Measurements from ENCODE around the gene NR6A1.

Gene NR6A1

GRCh38 chr9:124754289-124754688, 16.8 kb downstream of the NR6A1 start:
- in situ Hi-C loops (cut with HindIII; ENCODE audit: low sequenced_read_pairs): no loop called here
- H3K4me3 ChIP-seq (ENCODE audit: low read depth, low read length): no peak overlapping the region
- peak; percentile 55 for DNase-seq (ENCODE audit: low read depth, low spot score)
- TF ChIP-seq CTCF (IDR thresholded peaks at IDR 0.05; ENCODE audit: low read depth, low read length): peak; percentile 70

GRCh38 chr9:124752967-124753366, 18.1 kb downstream of the NR6A1 start:
- in situ Hi-C loops (cut with HindIII; ENCODE audit: low sequenced_read_pairs): no loop called here
- no peak overlapping the region for H3K4me3 ChIP-seq (ENCODE audit: low read depth, low read length)
- peak; percentile 78 for DNase-seq (ENCODE audit: low read depth, low spot score)
- TF ChIP-seq CTCF (IDR thresholded peaks at IDR 0.05; ENCODE audit: low read depth, low read length): no peak

GRCh38 chr9:124749781-124750180, 21.3 kb downstream of the NR6A1 start:
- in situ Hi-C loops (cut with HindIII; ENCODE audit: low sequenced_read_pairs): no loop called here

GRCh38 chr9:124749284-124749683, 21.8 kb downstream of the NR6A1 start:
- no peak for DNase-seq (ENCODE audit: low read depth, low spot score)
- TF ChIP-seq CTCF (IDR thresholded peaks at IDR 0.05; ENCODE audit: low read depth, low read length): no peak
- H3K4me3 ChIP-seq (ENCODE audit: low read depth, low read length): no peak overlapping the region
- in situ Hi-C loops (cut with HindIII; ENCODE audit: low sequenced_read_pairs): no loop called here

More at GRCh38 chr9:124749781-124750180, 21.3 kb downstream of the NR6A1 start:
- no peak for TF ChIP-seq CTCF (IDR thresholded peaks at IDR 0.05; ENCODE audit: low read depth, low read length)
- peak; percentile 38 for DNase-seq (ENCODE audit: low read depth, low spot score)
- no peak overlapping the region for H3K4me3 ChIP-seq (ENCODE audit: low read depth, low read length)

GRCh38 chr9:124747065-124747464, 24.0 kb downstream of the NR6A1 start:
- no peak overlapping the region for H3K4me3 ChIP-seq (ENCODE audit: low read depth, low read length)
- TF ChIP-seq CTCF (IDR thresholded peaks at IDR 0.05; ENCODE audit: low read depth, low read length): no peak
- in situ Hi-C loops (cut with HindIII; ENCODE audit: low sequenced_read_pairs): no loop called here
- DNase-seq (ENCODE audit: low read depth, low spot score): no peak

- in situ Hi-C loops (cut with HindIII; ENCODE audit: low sequenced_read_pairs): no loop called here
- DNase-seq (ENCODE audit: low read depth, low spot score): peak; percentile 35
- no peak for TF ChIP-seq CTCF (IDR thresholded peaks at IDR 0.05; ENCODE audit: low read depth, low read length)
Measured at GRCh38 chr9:124743686-124744348, 27.3 kb downstream of the NR6A1 start.

More at GRCh38 chr9:124743686-124744348, 27.3 kb downstream of the NR6A1 start:
- H3K4me3 ChIP-seq (ENCODE audit: low read depth, low read length): no peak overlapping the region
